Sigmoid colon (tissue), 7 donors: ENCODE results near the gene OR10A3. TPM values are rescaled to one million over a fixed set of nuclear protein-coding genes. Genes with fewer than 3 reads are reported as not detected.

Experiments used
- DNase-seq: peaks from one replicate; pipeline ENCODE4 v3.0.0-alpha.2; 2019
- H3K27ac ChIP-seq, 4 donors: fragments of 200-600 bp; sonication (generic); one replicate each; pipeline ENCODE4 v1.5.1; 2016 to 2019; ENCODE audit warnings: mild to moderate bottlenecking in 1 of 4
- H3K27me3 ChIP-seq, 3 donors: fragments of 200-600 bp; sonication (generic); one replicate each; pipeline ENCODE4 v1.5.1; 2019; ENCODE audit warnings: mild to moderate bottlenecking in 1 of 3
- H3K36me3 ChIP-seq, 4 donors: fragments of 200-600 bp; sonication (generic); one replicate each; pipeline ENCODE4 v1.5.1; 2016 to 2019
- H3K4me1 ChIP-seq, 4 donors: fragments of 200-600 bp; sonication (generic); one replicate each; pipeline ENCODE4 v1.5.1; 2017 to 2019
- H3K4me3 ChIP-seq, 4 donors: fragments of 200-600 bp; sonication (generic); one replicate each; pipeline ENCODE4 v1.5.1; 2017 to 2019; ENCODE audit warnings: mild to moderate bottlenecking in 2 of 4, moderate library complexity in 1 of 4
- H3K9me3 ChIP-seq, 4 donors: fragments of 200-600 bp in 3 of 4; sonication (generic) in 3 of 4; one replicate each; pipeline versions ENCODE4 v1.5.1 to v1.6.1; 2013 to 2019
- EP300 ChIP-seq, 4 donors: sonication (generic); formaldehyde crosslinking; IDR thresholded peaks; one replicate each; pipeline ENCODE4 v1.6.1; 2017; ENCODE audit warnings: antibody characterized with exemption in 4 of 4
- POLR2A ChIP-seq, 2 donors: fragments of 450-650 bp; IDR thresholded peaks; one replicate each; pipeline ENCODE4 v1.6.1; 2016; ENCODE audit warnings: antibody characterized with exemption in 2 of 2, mild to moderate bottlenecking in 2 of 2, moderate library complexity in 2 of 2
- POLR2AphosphoS5 ChIP-seq, 4 donors: sonication (generic); formaldehyde crosslinking; IDR thresholded peaks; one replicate each; pipeline ENCODE4 v1.6.1; 2017; ENCODE audit warnings: antibody characterized with exemption in 4 of 4
- WGBS, 2 donors: extraction: QIAGEN DNeasy Blood & Tissue Kit; methylation state at CpG; one replicate each; pipeline ENCODE4 v1.1.7; 2013; 5-methylcytosine and 5-hydroxymethylcytosine counted together
- intact Hi-C: fragments of 100-400 bp; cut with DNase I; formaldehyde crosslinking; loops from one replicate; pipeline ENCODE4 v1.15.1; 2023
- polyA plus RNA-seq, 3 donors: library from polyadenylated mRNA; stranded (reverse); fragments of 200-250 nt; gene quantifications; one replicate each; pipeline ENCODE4 v1.2.3, GENCODE V29; 2013
- total RNA-seq, 4 donors: library from RNA; depleted of rRNA; stranded (reverse); fragments of >200 nt; gene quantifications; one replicate each; pipeline ENCODE4 v1.1.0, GENCODE V29; 2016
- TF ChIP-seq, protein P1 (sequence below), 4 experiments: fragments of 450-650 bp in 3 of 4; fragments of 200-600 bp in 1 of 4; IDR thresholded peaks; one replicate each; pipeline ENCODE4 v1.5.1; 2016 to 2019; ENCODE audit warnings: antibody characterized with exemption in 4 of 4, mild to moderate bottlenecking in 3 of 4, moderate library complexity in 2 of 4
- donor health status: healthy with polysubstance abuse.
- donor health status: Bipolar disorder and iron deficiency.
- donor health status: healthy.

OR10A3 gene
- total and polyA plus RNA-seq, 7 donors = not detected

DNA sequence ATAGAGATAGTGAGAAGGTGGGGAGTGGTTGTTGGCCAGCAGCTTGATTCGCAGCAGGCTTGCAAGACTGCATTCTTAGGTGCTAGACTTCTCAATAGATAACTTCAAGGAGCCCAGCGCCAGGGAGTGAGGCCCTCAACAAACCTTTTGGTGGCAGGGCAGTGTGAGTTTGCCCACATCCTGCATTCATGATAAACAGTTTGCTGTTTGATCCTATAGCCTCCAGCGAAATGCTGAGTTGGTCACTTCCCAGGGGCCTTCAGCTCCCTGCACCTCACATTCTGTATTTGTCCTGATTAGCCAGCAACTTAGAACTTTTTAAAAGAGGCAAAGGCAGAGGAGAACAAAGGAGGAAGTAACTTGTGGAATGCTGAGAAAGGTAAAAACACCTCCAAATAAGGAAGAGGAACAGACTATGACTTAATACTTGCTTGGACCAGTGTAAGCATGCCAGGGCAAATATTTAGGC, 35.5 kb downstream of the OR10A3 start:
- Histone ChIP-seq H3K27me3 (no peaks in the 10 kb centered on the region), H3K4me3 (no peak overlapping the region), H3K4me1 (no peaks in the 10 kb centered on the region), H3K9me3 (no peaks in the 10 kb centered on the region), H3K27ac (no peak overlapping the region), H3K36me3 (no peaks in the 10 kb centered on the region)
- no peak for DNase-seq
- TF ChIP-seq POLR2A (IDR thresholded peaks at IDR 0.05) = no peak
- TF ChIP-seq, protein P1, sequence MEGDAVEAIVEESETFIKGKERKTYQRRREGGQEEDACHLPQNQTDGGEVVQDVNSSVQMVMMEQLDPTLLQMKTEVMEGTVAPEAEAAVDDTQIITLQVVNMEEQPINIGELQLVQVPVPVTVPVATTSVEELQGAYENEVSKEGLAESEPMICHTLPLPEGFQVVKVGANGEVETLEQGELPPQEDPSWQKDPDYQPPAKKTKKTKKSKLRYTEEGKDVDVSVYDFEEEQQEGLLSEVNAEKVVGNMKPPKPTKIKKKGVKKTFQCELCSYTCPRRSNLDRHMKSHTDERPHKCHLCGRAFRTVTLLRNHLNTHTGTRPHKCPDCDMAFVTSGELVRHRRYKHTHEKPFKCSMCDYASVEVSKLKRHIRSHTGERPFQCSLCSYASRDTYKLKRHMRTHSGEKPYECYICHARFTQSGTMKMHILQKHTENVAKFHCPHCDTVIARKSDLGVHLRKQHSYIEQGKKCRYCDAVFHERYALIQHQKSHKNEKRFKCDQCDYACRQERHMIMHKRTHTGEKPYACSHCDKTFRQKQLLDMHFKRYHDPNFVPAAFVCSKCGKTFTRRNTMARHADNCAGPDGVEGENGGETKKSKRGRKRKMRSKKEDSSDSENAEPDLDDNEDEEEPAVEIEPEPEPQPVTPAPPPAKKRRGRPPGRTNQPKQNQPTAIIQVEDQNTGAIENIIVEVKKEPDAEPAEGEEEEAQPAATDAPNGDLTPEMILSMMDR (IDR thresholded peaks at IDR 0.05) = no peak
- TF ChIP-seq POLR2AphosphoS5 (IDR thresholded peaks at IDR 0.05) = no peak
- no peak for TF ChIP-seq EP300 (IDR thresholded peaks at IDR 0.05)
- WGBS, 2 donors = 60 to 66% methylated on average over 3 of the region's 3 CpGs
- intact Hi-C loops = no loop called here

DNA sequence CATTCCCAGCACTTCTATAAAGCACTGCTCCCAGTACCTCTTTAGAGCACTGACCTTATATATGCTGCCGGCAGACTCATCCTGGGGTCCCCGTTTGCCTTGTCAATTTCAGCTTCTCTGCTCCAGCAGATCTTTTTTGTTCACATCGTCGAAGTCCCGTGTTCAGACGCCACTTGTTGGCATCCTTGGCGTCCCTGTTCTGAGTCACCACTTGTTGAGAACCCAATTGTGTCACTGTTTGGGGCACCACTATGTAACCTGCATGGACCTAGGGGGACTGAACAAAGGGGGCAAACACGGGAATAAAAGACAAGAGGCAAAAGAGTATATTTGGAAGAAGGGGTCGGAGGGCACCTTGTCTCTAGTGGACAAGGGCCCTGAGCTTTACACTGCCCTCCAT, 36.0 kb downstream of the OR10A3 start:
- no peaks in the 10 kb centered on the region for H3K9me3 ChIP-seq
- no peak overlapping the region for H3K27ac ChIP-seq
- H3K36me3 ChIP-seq = no peaks in the 10 kb centered on the region
- H3K4me1 ChIP-seq = no peaks in the 10 kb centered on the region
- intact Hi-C loops = no loop called here
- DNase-seq = no peak
- H3K4me3 ChIP-seq = no peak overlapping the region
- 85 to 89% methylated on average over 9 of the region's 9 CpGs for WGBS, 2 donors
- TF ChIP-seq, protein P1 (IDR thresholded peaks at IDR 0.05) = no peak
- no peak for TF ChIP-seq POLR2AphosphoS5 (IDR thresholded peaks at IDR 0.05)
- TF ChIP-seq EP300 (IDR thresholded peaks at IDR 0.05) = no peak
- no peak for TF ChIP-seq POLR2A (IDR thresholded peaks at IDR 0.05)
- H3K27me3 ChIP-seq = no peaks in the 10 kb centered on the region

DNA sequence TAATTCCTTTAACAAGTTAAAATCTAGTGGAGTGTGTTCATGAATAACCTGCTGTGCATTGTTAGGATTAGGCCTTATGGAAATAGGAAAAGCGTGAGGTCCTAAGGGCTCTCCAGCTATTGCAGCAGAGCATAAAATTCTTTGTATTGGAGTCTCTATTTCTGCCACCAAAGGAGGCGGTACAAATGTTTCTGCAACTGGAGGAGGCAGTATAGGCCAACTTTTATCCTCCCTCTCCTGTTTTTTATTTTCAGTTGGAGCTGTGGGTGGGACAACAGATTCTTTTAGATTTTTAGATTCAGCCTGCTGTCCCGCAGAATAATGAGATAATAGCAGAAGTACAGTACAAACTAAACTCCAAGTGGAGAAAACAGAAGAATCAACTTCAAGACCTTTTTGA, 36.6 kb downstream of the OR10A3 start:
- Histone ChIP-seq H3K27me3 (no peaks in the 10 kb centered on the region), H3K4me1 (no peaks in the 10 kb centered on the region), H3K27ac (no peak overlapping the region), H3K9me3 (no peaks in the 10 kb centered on the region), H3K36me3 (no peaks in the 10 kb centered on the region), H3K4me3 (no peak overlapping the region)
- 74 to 80% methylated on average over 3 of the region's 3 CpGs for WGBS, 2 donors
- TF ChIP-seq POLR2A (IDR thresholded peaks at IDR 0.05) = no peak
- TF ChIP-seq, protein P1 (IDR thresholded peaks at IDR 0.05) = no peak
- no peak for TF ChIP-seq POLR2AphosphoS5 (IDR thresholded peaks at IDR 0.05)
- no peak for TF ChIP-seq EP300 (IDR thresholded peaks at IDR 0.05)
- intact Hi-C loops = no loop called here
- no peak for DNase-seq

DNA sequence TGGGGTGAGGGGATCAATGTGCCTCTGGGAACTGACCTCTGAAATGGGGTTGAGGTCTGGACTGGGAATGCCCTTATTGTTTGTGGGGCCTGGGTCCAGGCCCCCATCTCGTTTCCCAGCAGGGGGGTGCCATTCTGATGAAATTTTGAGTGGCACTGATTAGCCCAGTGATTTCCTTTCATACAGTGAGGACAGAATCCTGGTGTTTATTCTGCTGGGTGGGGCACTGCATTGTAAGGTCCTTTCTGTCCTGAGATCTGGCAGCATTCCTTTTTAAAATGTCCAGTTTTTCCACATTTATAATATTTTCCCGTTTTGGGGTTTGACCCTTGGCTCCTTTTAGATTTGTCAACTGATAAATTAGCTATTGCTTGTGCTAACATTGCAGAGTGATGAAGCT, 37.6 kb downstream of the OR10A3 start:
- no peak for DNase-seq
- WGBS, 2 donors = 9 to 22% methylated on average over 2 of the region's 2 CpGs
- Histone ChIP-seq H3K4me1 (no peaks in the 10 kb centered on the region), H3K27ac (no peak overlapping the region), H3K9me3 (peaks cover 0 to 5% (median 0%) of the 10 kb centered on the region in 4 donors), H3K27me3 (no peaks in the 10 kb centered on the region), H3K4me3 (no peak overlapping the region), H3K36me3 (no peaks in the 10 kb centered on the region)
- no peak for TF ChIP-seq POLR2AphosphoS5 (IDR thresholded peaks at IDR 0.05)
- no peak for TF ChIP-seq EP300 (IDR thresholded peaks at IDR 0.05)
- no peak for TF ChIP-seq POLR2A (IDR thresholded peaks at IDR 0.05)
- TF ChIP-seq, protein P1 (IDR thresholded peaks at IDR 0.05) = no peak
- intact Hi-C loops = no loop called here

DNA sequence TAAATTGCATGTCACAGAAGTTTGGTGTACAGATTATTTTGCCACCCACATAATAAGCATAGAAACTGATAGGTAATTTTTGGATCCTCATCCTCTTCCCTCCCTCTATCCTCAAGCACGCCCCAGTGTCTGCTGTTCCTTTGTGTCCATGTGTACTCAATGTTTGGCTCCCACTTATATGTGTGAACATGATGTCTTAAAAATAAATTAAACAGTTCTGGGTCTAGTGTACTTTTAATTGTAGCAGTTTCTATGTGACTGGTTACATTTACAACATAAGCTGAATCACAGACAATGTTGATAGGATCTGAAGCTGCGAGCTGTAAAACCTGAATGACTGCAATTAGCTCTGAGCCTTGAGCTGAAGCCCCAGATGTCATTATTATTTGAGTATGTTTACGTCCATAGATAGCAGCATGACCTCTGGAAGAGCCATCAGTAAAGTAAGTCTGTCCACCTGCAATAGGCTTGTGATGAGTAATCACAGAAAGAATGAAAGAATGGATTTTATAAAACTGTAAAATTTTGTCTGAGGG, 40.1 kb downstream of the OR10A3 start:
- Histone ChIP-seq H3K9me3 (peaks cover 0 to 5% (median 0%) of the 10 kb centered on the region in 4 donors), H3K27me3 (no peaks in the 10 kb centered on the region), H3K4me3 (no peak overlapping the region), H3K36me3 (no peaks in the 10 kb centered on the region), H3K4me1 (no peaks in the 10 kb centered on the region), H3K27ac (no peak overlapping the region)
- intact Hi-C loops = no loop called here
- no peak for DNase-seq
- WGBS, 2 donors = 5 to 45% methylated on average over 3 of the region's 3 CpGs
- TF ChIP-seq POLR2AphosphoS5 (IDR thresholded peaks at IDR 0.05) = no peak
- TF ChIP-seq, protein P1 (IDR thresholded peaks at IDR 0.05) = no peak
- TF ChIP-seq EP300 (IDR thresholded peaks at IDR 0.05) = no peak
- no peak for TF ChIP-seq POLR2A (IDR thresholded peaks at IDR 0.05)
